Trophoblast cell (in vitro differentiated cells and primary cell): ENCODE data around the gene MAB21L4.
A peak's percentile ranks its signal among the peaks of the same experiment; 100 is the strongest.

Experiments used
- DNase-seq, 2 donors: peaks; one replicate each; pipeline ENCODE4 v3.0.0-alpha.2; 2016
- H2AFZ ChIP-seq: 2 replicates; pipeline ENCODE4 v1.6.1; 2013; ENCODE audit warnings: low read length, moderate library complexity, mild to moderate bottlenecking; ENCODE audit not compliant: insufficient read depth, poor library complexity
- H2AK5ac ChIP-seq: 2 replicates; pipeline ENCODE4 v1.6.1; 2013; ENCODE audit warnings: mild to moderate bottlenecking, low read length
- H2BK120ac ChIP-seq: 2 replicates; pipeline ENCODE4 v1.6.1; 2013; ENCODE audit warnings: low read length, mild to moderate bottlenecking, moderate library complexity; ENCODE audit not compliant: insufficient read depth, poor library complexity
- H2BK12ac ChIP-seq: 2 replicates; pipeline ENCODE4 v1.6.1; 2013; ENCODE audit warnings: mild to moderate bottlenecking, low read length, moderate library complexity
- H2BK5ac ChIP-seq: 2 replicates; pipeline ENCODE4 v1.6.1; 2013; ENCODE audit warnings: low read length, low read depth, moderate library complexity, mild to moderate bottlenecking; ENCODE audit not compliant: poor library complexity
- H3K14ac ChIP-seq: 2 replicates; pipeline ENCODE4 v1.6.1; 2013; ENCODE audit warnings: mild to moderate bottlenecking, low read length
- H3K18ac ChIP-seq: 2 replicates; pipeline ENCODE4 v1.6.1; 2013; ENCODE audit warnings: mild to moderate bottlenecking, low read length
- H3K23ac ChIP-seq: 2 replicates; pipeline ENCODE4 v1.6.1; 2013; ENCODE audit warnings: low read length
- H3K27ac ChIP-seq: 2 replicates; pipeline ENCODE4 v1.5.1; 2013; ENCODE audit warnings: low read depth, mild to moderate bottlenecking, inconsistent platforms, low read length, moderate library complexity
- H3K27me3 ChIP-seq: 2 replicates; pipeline ENCODE4 v1.6.1; 2013; ENCODE audit warnings: inconsistent platforms, mild to moderate bottlenecking, low read length, moderate library complexity; ENCODE audit not compliant: insufficient read depth
- H3K36me3 ChIP-seq, 2 experiments: 1 replicate in 1 of 2; 2 replicates in 1 of 2; pipeline ENCODE4 v1.6.1; 2013; ENCODE audit warnings: low read length in 2 of 2, mild to moderate bottlenecking in 2 of 2, moderate library complexity in 1 of 2; ENCODE audit not compliant: insufficient read depth in 2 of 2, control insufficient read depth in 1 of 2
- H3K4ac ChIP-seq: 2 replicates; pipeline ENCODE4 v1.6.1; 2013; ENCODE audit warnings: low read depth, mild to moderate bottlenecking, low read length, moderate library complexity
- H3K4me1 ChIP-seq, 2 experiments: 1 replicate in 1 of 2; 2 replicates in 1 of 2; pipeline ENCODE4 v1.6.1; 2013; ENCODE audit warnings: low read length in 2 of 2, mild to moderate bottlenecking in 2 of 2, moderate library complexity in 1 of 2; ENCODE audit not compliant: insufficient read depth in 2 of 2, control insufficient read depth in 1 of 2
- H3K4me2 ChIP-seq: 2 replicates; pipeline ENCODE4 v1.6.1; 2013; ENCODE audit warnings: inconsistent platforms, mild to moderate bottlenecking, low read length, moderate library complexity
- H3K4me3 ChIP-seq: 2 replicates; pipeline ENCODE4 v1.5.1; 2013; ENCODE audit warnings: mild to moderate bottlenecking, low read depth, low read length, inconsistent platforms
- H3K79me1 ChIP-seq: one replicate; pipeline ENCODE4 v1.6.1; 2013; ENCODE audit warnings: low read length
- H3K79me2 ChIP-seq: 2 replicates; pipeline ENCODE4 v1.6.1; 2013; ENCODE audit warnings: low read length, mild to moderate bottlenecking; ENCODE audit not compliant: control insufficient read depth, insufficient read depth, poor library complexity
- H3K9ac ChIP-seq: 2 replicates; pipeline ENCODE4 v1.6.1; 2013; ENCODE audit warnings: mild to moderate bottlenecking, low read length
- H3K9me3 ChIP-seq: 2 replicates; pipeline ENCODE4 v1.6.1; 2013; ENCODE audit warnings: low read depth, mild to moderate bottlenecking, control low read depth, inconsistent platforms, low read length; ENCODE audit not compliant: insufficient read depth
- H4K12ac ChIP-seq: 2 replicates; pipeline ENCODE4 v1.6.1; 2013; ENCODE audit warnings: low read depth, mild to moderate bottlenecking, low read length, moderate library complexity
- H4K8ac ChIP-seq: 2 replicates; pipeline ENCODE4 v1.6.1; 2013; ENCODE audit warnings: low read depth, mild to moderate bottlenecking, low read length, moderate library complexity
- H4K91ac ChIP-seq: one replicate; pipeline ENCODE4 v1.6.1; 2013; ENCODE audit warnings: low read depth, mild to moderate bottlenecking, low read length, moderate library complexity
- WGBS: extraction: QIAGEN DNeasy Blood & Tissue Kit; methylation state at CpG from one replicate; pipeline ENCODE4 v1.1.7; 2013; ENCODE audit warnings: missing lambda C conversion rate; ENCODE audit not compliant: insufficient read length, insufficient coverage; ENCODE audit errors: extremely low coverage; 5-methylcytosine and 5-hydroxymethylcytosine counted together

Gene MAB21L4

GRCh38 chr2:240912878-240913809 lies 17.2 kb upstream of the MAB21L4 start:
- no peak overlapping the region for H3K14ac ChIP-seq
- no peak overlapping the region for H4K12ac ChIP-seq
- peak overlapping the region; percentile 20 for H3K9ac ChIP-seq
- no peak overlapping the region for H3K4me3 ChIP-seq
- H3K18ac ChIP-seq, result no peak overlapping the region
- no peak overlapping the region for H2BK120ac ChIP-seq
- H3K27me3 ChIP-seq, result peaks cover 16% of the 10 kb centered on the region
- peak in 1 of 2 donors; percentile 40 for DNase-seq
- H4K91ac ChIP-seq, result no peak overlapping the region
- no peak overlapping the region for H3K4me2 ChIP-seq
- WGBS, result no CpG with 5 or more reads among the region's 21 CpGs
- no peak overlapping the region for H3K4ac ChIP-seq
- H3K79me1 ChIP-seq, result no peaks in the 10 kb centered on the region
- no peaks in the 10 kb centered on the region for H3K79me2 ChIP-seq
- no peaks in the 10 kb centered on the region for H3K36me3 ChIP-seq
- H3K23ac ChIP-seq, result no peak overlapping the region
- H2BK12ac ChIP-seq, result no peak overlapping the region
- H3K27ac ChIP-seq, result no peak overlapping the region
- H4K8ac ChIP-seq, result no peak overlapping the region
- no peak overlapping the region for H2BK5ac ChIP-seq
- H3K4me1 ChIP-seq, result peaks cover 0 to 5% of the 10 kb centered on the region in 2 experiments
- H3K9me3 ChIP-seq, result no peaks in the 10 kb centered on the region
- no peak overlapping the region for H2AFZ ChIP-seq
- H2AK5ac ChIP-seq, result no peak overlapping the region

- Histone ChIP-seq H4K8ac (no peak overlapping the region), H3K4me3 (no peak overlapping the region), H3K9ac (no peak overlapping the region), H4K12ac (no peak overlapping the region), H3K79me1 (no peaks in the 10 kb centered on the region), H3K27ac (no peak overlapping the region), H2AK5ac (no peak overlapping the region), H2AFZ (no peak overlapping the region), H2BK120ac (no peak overlapping the region), H3K4me2 (no peak overlapping the region), H3K27me3 (peaks cover 14% of the 10 kb centered on the region), H3K79me2 (no peaks in the 10 kb centered on the region), H3K18ac (no peak overlapping the region), H3K14ac (no peak overlapping the region), H2BK5ac (no peak overlapping the region), H3K4me1 (peaks cover 0 to 5% of the 10 kb centered on the region in 2 experiments), H3K36me3 (no peaks in the 10 kb centered on the region), H3K4ac (no peak overlapping the region), H2BK12ac (no peak overlapping the region), H3K23ac (no peak overlapping the region), H4K91ac (no peak overlapping the region), H3K9me3 (no peaks in the 10 kb centered on the region)
- peak; percentile 55 to 59 for DNase-seq
- WGBS, result no CpG with 5 or more reads among the region's 20 CpGs
Measured at GRCh38 chr2:240911641-240912265, 15.8 kb upstream of the MAB21L4 start.

GRCh38 chr2:240909216-240909974 lies 13.4 kb upstream of the MAB21L4 start:
- no peak overlapping the region for H3K23ac ChIP-seq
- no peak overlapping the region for H3K14ac ChIP-seq
- no peak overlapping the region for H2BK5ac ChIP-seq
- no peak overlapping the region for H2BK12ac ChIP-seq
- H3K27me3 ChIP-seq, result peaks cover 4% of the 10 kb centered on the region
- DNase-seq, result no peak
- H3K4ac ChIP-seq, result no peak overlapping the region
- no peaks in the 10 kb centered on the region for H3K36me3 ChIP-seq
- H3K4me3 ChIP-seq, result no peak overlapping the region
- H4K12ac ChIP-seq, result no peak overlapping the region
- no CpG with 5 or more reads among the region's 17 CpGs for WGBS
- H3K79me1 ChIP-seq, result no peaks in the 10 kb centered on the region
- H3K4me2 ChIP-seq, result no peak overlapping the region
- H3K27ac ChIP-seq, result no peak overlapping the region
- no peak overlapping the region for H4K8ac ChIP-seq
- no peak overlapping the region for H2BK120ac ChIP-seq
- H3K79me2 ChIP-seq, result no peaks in the 10 kb centered on the region
- no peak overlapping the region for H4K91ac ChIP-seq
- peaks cover 3% of the 10 kb centered on the region for H3K9me3 ChIP-seq
- H3K18ac ChIP-seq, result no peak overlapping the region
- H3K4me1 ChIP-seq, result peaks cover 0 to 5% of the 10 kb centered on the region in 2 experiments
- H2AK5ac ChIP-seq, result no peak overlapping the region
- H2AFZ ChIP-seq, result no peak overlapping the region
- no peak overlapping the region for H3K9ac ChIP-seq

- no peak overlapping the region for H3K27ac ChIP-seq
- H2AFZ ChIP-seq, result no peak overlapping the region
- H3K9ac ChIP-seq, result peak overlapping the region; percentile 18
- WGBS, result no CpG with 5 or more reads among the region's 22 CpGs
- H2AK5ac ChIP-seq, result no peak overlapping the region
- no peak overlapping the region for H3K18ac ChIP-seq
- no peaks in the 10 kb centered on the region for H3K36me3 ChIP-seq
- H4K12ac ChIP-seq, result no peak overlapping the region
- H4K8ac ChIP-seq, result no peak overlapping the region
- H4K91ac ChIP-seq, result no peak overlapping the region
- no peak overlapping the region for H2BK12ac ChIP-seq
- no peaks in the 10 kb centered on the region for H3K79me1 ChIP-seq
- no peaks in the 10 kb centered on the region for H3K79me2 ChIP-seq
- peaks cover 4% of the 10 kb centered on the region for H3K27me3 ChIP-seq
- no peak overlapping the region for H3K4ac ChIP-seq
- H3K4me1 ChIP-seq, result peaks cover 3 to 4% of the 10 kb centered on the region in 2 experiments
- H2BK120ac ChIP-seq, result no peak overlapping the region
- peaks cover 3% of the 10 kb centered on the region for H3K9me3 ChIP-seq
- no peak overlapping the region for H2BK5ac ChIP-seq
- no peak overlapping the region for H3K14ac ChIP-seq
- no peak overlapping the region for H3K23ac ChIP-seq
- H3K4me3 ChIP-seq, result no peak overlapping the region
- H3K4me2 ChIP-seq, result no peak overlapping the region
- no peak for DNase-seq
Measured at GRCh38 chr2:240906911-240907590, 11.1 kb upstream of the MAB21L4 start.
